Upper lobe of left lung (tissue), 4 donors: ENCODE measurements around the gene AKT1S1.

Experiments
- CTCF ChIP-seq, 6 experiments: fragments of 450-650 bp in 4 of 6; fragments of 200-600 bp in 2 of 6; sonication (generic) in 2 of 6; IDR thresholded peaks; one replicate each; pipeline ENCODE4 v1.5.1; 2016 to 2019; ENCODE audit warnings: antibody characterized with exemption in 6 of 6
- EP300 ChIP-seq, 4 donors: sonication (generic); formaldehyde crosslinking; IDR thresholded peaks; one replicate each; pipeline ENCODE4 v1.5.1; 2017; ENCODE audit warnings: antibody characterized with exemption in 4 of 4, control low read depth in 2 of 4
- POLR2A ChIP-seq, 4 donors: fragments of 450-650 bp; IDR thresholded peaks; one replicate each; pipeline ENCODE4 v1.5.1; 2016 to 2017; ENCODE audit warnings: antibody characterized with exemption in 4 of 4, mild to moderate bottlenecking in 2 of 4

DNA sequence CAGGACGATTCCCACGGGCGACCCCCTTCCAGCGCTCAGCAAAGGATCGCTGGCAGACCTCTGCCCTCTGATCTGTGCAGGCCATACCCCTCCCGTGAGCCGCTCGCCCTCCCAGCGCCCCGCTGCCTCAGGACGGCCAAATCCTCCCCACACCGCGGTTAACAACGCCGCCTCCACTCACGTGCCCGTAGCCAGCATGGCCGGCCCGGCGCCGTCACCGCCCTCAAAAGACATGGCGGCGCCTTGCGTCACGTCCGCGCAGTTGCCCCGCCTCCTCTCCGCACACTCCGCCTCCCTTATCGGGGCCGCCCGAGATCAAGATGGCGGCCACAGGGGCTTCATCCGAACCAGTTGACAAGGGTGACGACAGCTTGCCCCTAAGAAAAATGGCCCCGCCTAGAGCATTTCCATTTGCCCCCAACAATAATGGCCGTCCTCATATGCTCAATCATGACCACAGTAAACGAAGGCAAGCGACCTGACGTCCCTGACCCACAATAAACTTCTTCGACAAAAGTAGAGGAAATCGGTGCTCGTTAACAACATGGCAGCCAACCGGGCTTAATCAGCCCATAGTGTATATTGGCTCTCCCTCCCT is 634 bp downstream of the AKT1S1 start:
- TF ChIP-seq CTCF (IDR thresholded peaks at IDR 0.05): peak in 1 of 6 experiments; percentile 19
- TF ChIP-seq EP300 (IDR thresholded peaks at IDR 0.05): no peak
- TF ChIP-seq POLR2A (IDR thresholded peaks at IDR 0.05): peak in 1 of 4 donors; percentile 52
